Suprapubic skin (tissue), 3 donors: Measurements from ENCODE around the gene SPAG8.

ENCODE experiments used
- POLR2A ChIP-seq, 2 donors: fragments of 450-650 bp; IDR thresholded peaks; one replicate each; pipeline ENCODE4 v1.6.1; 2017; ENCODE audit warnings: antibody characterized with exemption in 2 of 2, mild to moderate bottlenecking in 2 of 2, moderate library complexity in 2 of 2
- TF ChIP-seq, protein P1 (sequence below), 2 donors: fragments of 200-600 bp in 1 of 2; fragments of 450-650 bp in 1 of 2; sonication (generic) in 1 of 2; IDR thresholded peaks; one replicate each; pipeline ENCODE4 v1.5.1; 2016 to 2019; ENCODE audit warnings: antibody characterized with exemption in 2 of 2, mild to moderate bottlenecking in 1 of 2, moderate library complexity in 1 of 2

DNA sequence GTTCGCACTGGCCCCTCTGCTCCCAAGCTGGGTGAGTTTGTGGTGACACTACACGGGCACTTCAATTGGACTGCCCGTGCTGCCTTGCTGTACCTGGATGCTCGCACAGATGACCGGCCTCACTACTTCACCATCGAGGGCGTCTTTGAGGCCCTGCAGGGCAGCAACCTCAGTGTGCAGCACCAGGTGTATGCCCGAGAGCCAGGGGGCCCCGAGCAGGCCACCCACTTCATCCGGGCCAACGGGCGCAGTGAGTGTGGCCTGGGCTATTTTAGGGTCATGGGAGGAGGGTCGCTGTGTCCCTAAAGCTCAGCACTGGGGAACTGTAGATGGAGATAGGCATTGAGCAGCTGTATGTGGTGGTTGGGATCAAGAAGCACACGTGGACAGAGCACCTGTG, 19.2 kb downstream of the SPAG8 start:
- TF ChIP-seq, protein P1, sequence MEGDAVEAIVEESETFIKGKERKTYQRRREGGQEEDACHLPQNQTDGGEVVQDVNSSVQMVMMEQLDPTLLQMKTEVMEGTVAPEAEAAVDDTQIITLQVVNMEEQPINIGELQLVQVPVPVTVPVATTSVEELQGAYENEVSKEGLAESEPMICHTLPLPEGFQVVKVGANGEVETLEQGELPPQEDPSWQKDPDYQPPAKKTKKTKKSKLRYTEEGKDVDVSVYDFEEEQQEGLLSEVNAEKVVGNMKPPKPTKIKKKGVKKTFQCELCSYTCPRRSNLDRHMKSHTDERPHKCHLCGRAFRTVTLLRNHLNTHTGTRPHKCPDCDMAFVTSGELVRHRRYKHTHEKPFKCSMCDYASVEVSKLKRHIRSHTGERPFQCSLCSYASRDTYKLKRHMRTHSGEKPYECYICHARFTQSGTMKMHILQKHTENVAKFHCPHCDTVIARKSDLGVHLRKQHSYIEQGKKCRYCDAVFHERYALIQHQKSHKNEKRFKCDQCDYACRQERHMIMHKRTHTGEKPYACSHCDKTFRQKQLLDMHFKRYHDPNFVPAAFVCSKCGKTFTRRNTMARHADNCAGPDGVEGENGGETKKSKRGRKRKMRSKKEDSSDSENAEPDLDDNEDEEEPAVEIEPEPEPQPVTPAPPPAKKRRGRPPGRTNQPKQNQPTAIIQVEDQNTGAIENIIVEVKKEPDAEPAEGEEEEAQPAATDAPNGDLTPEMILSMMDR (IDR thresholded peaks at IDR 0.05) = no peak
- no peak for TF ChIP-seq POLR2A (IDR thresholded peaks at IDR 0.05)
